ENCODE measurements around the gene HK3.
"Not testable (repeated sequence)": the region's sequence is repeated elsewhere in the genome, so short reads cannot be mapped to it uniquely, and the experiment has no call there.

Gene HK3

GRCh38 chr5:176881021-176881749 is 18.0 kb downstream of the HK3 start:
- no peak for DNase-seq

GRCh38 chr5:176880366-176881020 is 18.7 kb downstream of the HK3 start:
- no peak for DNase-seq

- DNase-seq: no peak
Observed at GRCh38 chr5:176879663-176880361, 19.3 kb downstream of the HK3 start.

- DNase-seq: no peak
Observed at GRCh38 chr5:176878906-176879662, 20.1 kb downstream of the HK3 start.

- no peak for DNase-seq
Observed at GRCh38 chr5:176878463-176878862, 20.7 kb downstream of the HK3 start.

- DNase-seq: no peak
Observed at GRCh38 chr5:176877793-176878331, 21.3 kb downstream of the HK3 start.

GRCh38 chr5:176876506-176877431 is 22.4 kb downstream of the HK3 start:
- DNase-seq: no peak

GRCh38 chr5:176875783-176876505 is 23.2 kb downstream of the HK3 start:
- DNase-seq: no peak

GRCh38 chr5:176875014-176875550 is 24.1 kb downstream of the HK3 start:
- no peak for DNase-seq

GRCh38 chr5:176874198-176874780 is 24.9 kb downstream of the HK3 start:
- DNase-seq: no peak

- no peak for DNase-seq
Observed at GRCh38 chr5:176873541-176874172, 25.5 kb downstream of the HK3 start.

GRCh38 chr5:176873011-176873410 is 26.1 kb downstream of the HK3 start:
- not testable (repeated sequence) for DNase-seq

GRCh38 chr5:176872586-176872985 is 26.6 kb downstream of the HK3 start:
- DNase-seq: not testable (repeated sequence)

GRCh38 chr5:176870644-176871043 is 28.5 kb downstream of the HK3 start:
- DNase-seq: not testable (repeated sequence)

- DNase-seq: no peak
Observed at GRCh38 chr5:176870110-176870591, 29.0 kb downstream of the HK3 start.

- no peak for DNase-seq
Observed at GRCh38 chr5:176869501-176870109, 29.5 kb downstream of the HK3 start.

- DNase-seq: no peak
Observed at GRCh38 chr5:176868731-176869130, 30.4 kb downstream of the HK3 start.

- no peak for DNase-seq
Observed at GRCh38 chr5:176868126-176868525, 31.0 kb downstream of the HK3 start.

GRCh38 chr5:176866707-176867310 is 32.3 kb downstream of the HK3 start:
- no peak for DNase-seq
